ENCODE data around the gene ZMPSTE24.

The ZMPSTE24 gene

DNA sequence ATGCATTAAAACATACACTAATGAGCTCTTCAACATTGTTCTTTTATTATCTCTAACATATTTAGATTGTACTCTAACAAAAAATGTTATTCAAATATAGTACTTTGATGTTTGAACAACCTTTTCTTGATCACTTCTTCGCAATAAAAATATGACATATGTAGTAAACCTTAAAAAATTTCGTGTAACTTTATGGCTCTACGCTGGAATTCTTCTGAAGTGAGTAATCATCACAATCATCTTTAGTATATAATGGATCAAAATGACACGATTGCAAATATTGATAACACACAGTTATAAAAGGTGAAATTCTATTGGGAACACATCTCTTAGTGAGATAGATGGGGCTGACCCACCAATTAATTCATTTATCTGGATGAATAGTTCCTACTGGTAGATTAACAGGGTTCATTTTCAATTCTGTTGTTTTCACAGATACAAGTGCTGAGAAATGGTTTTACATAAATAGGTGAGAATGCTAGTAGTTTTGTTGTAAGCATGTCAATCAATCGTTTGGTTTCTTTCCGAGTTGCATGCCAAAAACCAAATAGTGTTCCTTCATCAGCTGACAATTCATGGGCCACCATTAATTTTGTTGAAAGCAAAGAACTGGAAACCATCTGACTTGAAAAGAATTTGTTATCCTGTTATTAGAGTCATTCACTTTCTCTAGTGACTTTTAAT is 1.5 kb upstream of the ZMPSTE24 start:
- TF ChIP-seq POLR2A (IDR thresholded peaks at IDR 0.05; ENCODE audit: low read depth, low read length) (no peak), POLR2AphosphoS5 (IDR thresholded peaks at IDR 0.05; ENCODE audit: low read depth, low read length) (no peak), TAF1 (IDR thresholded peaks at IDR 0.05; ENCODE audit: low read depth, low read length) (no peak)
- FAIRE-seq (no peak), DNase-seq (ENCODE audit: insufficient read length, low spot score) (no peak)

DNA sequence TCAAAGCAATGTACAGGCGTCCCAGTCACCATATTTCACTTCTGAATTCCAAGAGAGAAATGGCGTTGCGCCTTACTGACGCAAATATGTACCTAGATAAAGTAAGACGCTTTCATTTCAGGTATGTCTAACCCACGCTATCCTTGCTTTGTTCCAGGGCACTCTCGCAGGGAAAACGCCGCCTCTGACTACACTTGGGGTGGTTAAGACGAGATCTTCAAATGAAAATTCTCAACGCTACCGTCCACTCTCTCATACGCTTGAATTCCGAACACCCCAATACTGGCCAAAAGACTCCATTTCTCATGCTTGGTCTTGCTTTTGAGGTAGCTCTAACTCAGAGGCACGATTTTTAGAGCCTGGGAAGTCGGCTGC is 736 bp upstream of the ZMPSTE24 start:
- DNase-seq (ENCODE audit: insufficient read length, low spot score) (no peak), FAIRE-seq (no peak)
- TF ChIP-seq POLR2A (IDR thresholded peaks at IDR 0.05; ENCODE audit: low read depth, low read length) (peak; percentile 75), POLR2AphosphoS5 (IDR thresholded peaks at IDR 0.05; ENCODE audit: low read depth, low read length) (no peak)

DNA sequence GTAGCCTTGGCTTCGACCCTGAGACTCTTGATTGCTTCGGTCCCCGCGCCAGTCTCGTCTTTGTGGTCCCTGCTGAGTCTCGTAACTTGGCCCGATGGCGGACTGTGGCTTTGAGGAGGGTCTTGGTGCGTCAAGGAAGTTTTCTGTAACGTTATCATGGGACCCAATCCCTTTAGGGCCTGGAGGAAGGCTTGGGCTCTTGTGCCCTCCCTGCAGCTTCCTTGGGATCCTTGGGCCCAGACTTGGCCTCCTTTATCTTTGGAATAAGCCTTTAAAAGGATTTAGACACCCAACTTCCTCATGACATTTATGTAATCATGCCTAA is 371 bp downstream of the ZMPSTE24 start:
- DNase-seq (ENCODE audit: insufficient read length, low spot score): no peak

DNA sequence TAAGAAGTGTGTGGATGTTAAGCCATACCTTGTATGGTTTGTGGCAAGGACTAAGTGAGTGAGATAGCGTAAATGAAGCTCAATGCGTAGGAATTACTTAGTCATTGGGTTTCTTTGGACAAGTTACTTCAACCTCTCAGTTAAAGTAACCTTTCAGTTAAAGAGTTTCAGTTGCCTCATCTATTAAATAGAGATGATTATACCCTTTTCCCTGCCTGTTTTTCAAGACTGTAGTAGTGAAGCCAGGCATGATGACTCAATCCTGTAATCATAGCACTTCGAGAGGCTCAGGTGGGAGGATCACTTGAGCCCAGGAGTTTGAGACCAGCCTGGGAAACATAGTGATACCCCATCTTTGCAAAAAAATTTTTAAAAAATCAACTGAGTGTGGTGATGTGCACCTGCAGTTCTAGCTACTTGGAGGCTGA is 6.3 kb downstream of the ZMPSTE24 start:
- FAIRE-seq (no peak), DNase-seq (ENCODE audit: insufficient read length, low spot score) (no peak)
- TF ChIP-seq POU2F2 (IDR thresholded peaks at IDR 0.05; ENCODE audit: low read depth, low read length) (no peak), PAX5 (IDR thresholded peaks at IDR 0.05; ENCODE audit: insufficient read depth, low read length, severe bottlenecking) (no peak), TAF1 (IDR thresholded peaks at IDR 0.05; ENCODE audit: low read depth, low read length) (no peak), POLR2A (IDR thresholded peaks at IDR 0.05; ENCODE audit: low read depth, low read length) (no peak), POLR2AphosphoS5 (IDR thresholded peaks at IDR 0.05; ENCODE audit: low read depth, low read length) (no peak), SPI1 (IDR thresholded peaks at IDR 0.05; ENCODE audit: low read depth, low read length) (no peak)

More for the DNA sequence above, 371 bp downstream of the ZMPSTE24 start:
- TF ChIP-seq POLR2AphosphoS5 (IDR thresholded peaks at IDR 0.05; ENCODE audit: low read depth, low read length) (no peak), PAX5 (IDR thresholded peaks at IDR 0.05; ENCODE audit: insufficient read depth, low read length, severe bottlenecking) (no peak), TAF1 (IDR thresholded peaks at IDR 0.05; ENCODE audit: low read depth, low read length) (no peak), SPI1 (IDR thresholded peaks at IDR 0.05; ENCODE audit: low read depth, low read length) (no peak), POU2F2 (IDR thresholded peaks at IDR 0.05; ENCODE audit: low read depth, low read length) (no peak), POLR2A (IDR thresholded peaks at IDR 0.05; ENCODE audit: low read depth, low read length) (no peak)
- no peak for FAIRE-seq

DNA sequence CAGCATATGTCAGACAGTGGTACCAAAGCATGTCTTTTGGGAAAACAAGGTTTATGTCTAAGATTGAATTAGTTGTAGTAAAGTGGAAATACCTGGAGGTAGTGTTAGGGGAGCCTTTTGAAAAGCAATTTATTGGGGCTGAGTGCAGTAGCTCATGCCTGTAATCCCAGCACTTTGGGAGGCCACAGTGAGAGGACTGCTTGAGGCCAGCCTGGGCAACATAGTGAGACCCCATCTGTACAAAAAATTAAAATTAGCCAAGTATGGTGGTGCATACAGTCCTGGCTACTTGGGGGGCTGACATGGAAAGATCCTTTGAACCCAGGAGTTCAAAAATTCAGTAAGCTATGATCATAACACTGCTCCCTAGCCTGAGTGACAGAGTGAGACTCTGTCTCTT is 7.3 kb downstream of the ZMPSTE24 start:
- no peak for DNase-seq (ENCODE audit: insufficient read length, low spot score)
- TF ChIP-seq POU2F2 (IDR thresholded peaks at IDR 0.05; ENCODE audit: low read depth, low read length) (no peak), PAX5 (IDR thresholded peaks at IDR 0.05; ENCODE audit: insufficient read depth, low read length, severe bottlenecking) (no peak), TAF1 (IDR thresholded peaks at IDR 0.05; ENCODE audit: low read depth, low read length) (no peak)

DNA sequence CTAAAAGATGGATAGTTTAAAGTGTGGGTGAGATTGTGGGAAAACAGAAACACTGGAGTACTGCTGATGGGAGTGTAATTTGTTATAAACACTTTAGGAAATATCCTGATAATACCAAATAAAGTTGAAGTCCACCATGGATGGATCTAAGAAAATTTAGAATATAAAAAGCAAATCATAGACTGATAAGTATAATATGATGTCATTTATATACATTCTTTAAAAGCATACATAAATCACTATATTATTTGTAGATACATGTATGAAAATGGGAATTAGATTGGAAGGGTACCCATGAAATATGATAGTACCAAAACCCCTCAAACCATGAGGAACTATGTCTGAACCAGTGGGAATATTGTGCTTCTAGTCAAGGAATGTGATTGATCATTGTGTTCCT is 7.9 kb downstream of the ZMPSTE24 start:
- TF ChIP-seq PAX5 (IDR thresholded peaks at IDR 0.05; ENCODE audit: insufficient read depth, low read length, severe bottlenecking) (no peak), TAF1 (IDR thresholded peaks at IDR 0.05; ENCODE audit: low read depth, low read length) (no peak), POLR2A (IDR thresholded peaks at IDR 0.05; ENCODE audit: low read depth, low read length) (no peak), POLR2AphosphoS5 (IDR thresholded peaks at IDR 0.05; ENCODE audit: low read depth, low read length) (no peak), SPI1 (IDR thresholded peaks at IDR 0.05; ENCODE audit: low read depth, low read length) (no peak), POU2F2 (IDR thresholded peaks at IDR 0.05; ENCODE audit: low read depth, low read length) (no peak)
- DNase-seq (ENCODE audit: insufficient read length, low spot score): no peak
- no peak for FAIRE-seq

More for the DNA sequence above, 7.3 kb downstream of the ZMPSTE24 start:
- no peak for FAIRE-seq

DNA sequence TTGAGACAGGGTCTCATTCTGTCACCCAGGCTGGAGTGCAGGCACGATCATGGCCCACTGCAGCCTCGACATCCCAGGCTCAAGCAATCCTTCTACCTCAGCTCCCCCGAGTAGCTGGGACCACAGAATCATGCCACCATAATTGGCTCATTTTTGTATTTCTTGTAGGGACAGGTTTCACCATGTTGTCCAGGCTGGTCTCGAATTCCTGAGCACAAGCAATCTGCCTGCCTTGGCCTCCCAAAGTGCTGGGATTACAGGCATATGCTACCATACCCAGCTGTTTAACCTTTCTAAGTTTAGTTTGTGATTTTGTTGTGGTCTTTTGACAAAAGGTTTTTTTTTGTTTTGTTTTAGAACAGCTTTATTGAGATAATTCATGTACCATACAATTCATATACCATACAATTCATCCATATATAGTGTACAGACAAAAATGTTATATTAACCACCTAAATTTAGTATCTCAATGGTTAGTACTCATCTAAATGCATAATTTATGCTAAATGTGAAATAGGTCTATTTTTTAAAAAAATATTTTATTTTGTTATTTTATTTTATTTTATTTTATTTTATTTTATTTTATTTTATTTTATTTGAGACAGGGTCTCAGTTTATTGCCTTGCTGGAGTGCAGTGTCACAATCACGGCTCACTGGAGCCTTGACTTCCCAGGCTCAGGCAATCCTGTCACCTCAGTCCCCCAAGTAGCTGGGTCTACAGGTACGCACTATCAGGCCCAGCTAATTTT is 8.9 kb downstream of the ZMPSTE24 start:
- FAIRE-seq: no peak
- TF ChIP-seq TAF1 (IDR thresholded peaks at IDR 0.05; ENCODE audit: low read depth, low read length) (no peak), POLR2A (IDR thresholded peaks at IDR 0.05; ENCODE audit: low read depth, low read length) (no peak), SPI1 (IDR thresholded peaks at IDR 0.05; ENCODE audit: low read depth, low read length) (no peak), POLR2AphosphoS5 (IDR thresholded peaks at IDR 0.05; ENCODE audit: low read depth, low read length) (no peak), POU2F2 (IDR thresholded peaks at IDR 0.05; ENCODE audit: low read depth, low read length) (no peak), PAX5 (IDR thresholded peaks at IDR 0.05; ENCODE audit: insufficient read depth, low read length, severe bottlenecking) (no peak)
- no peak for DNase-seq (ENCODE audit: insufficient read length, low spot score)

DNA sequence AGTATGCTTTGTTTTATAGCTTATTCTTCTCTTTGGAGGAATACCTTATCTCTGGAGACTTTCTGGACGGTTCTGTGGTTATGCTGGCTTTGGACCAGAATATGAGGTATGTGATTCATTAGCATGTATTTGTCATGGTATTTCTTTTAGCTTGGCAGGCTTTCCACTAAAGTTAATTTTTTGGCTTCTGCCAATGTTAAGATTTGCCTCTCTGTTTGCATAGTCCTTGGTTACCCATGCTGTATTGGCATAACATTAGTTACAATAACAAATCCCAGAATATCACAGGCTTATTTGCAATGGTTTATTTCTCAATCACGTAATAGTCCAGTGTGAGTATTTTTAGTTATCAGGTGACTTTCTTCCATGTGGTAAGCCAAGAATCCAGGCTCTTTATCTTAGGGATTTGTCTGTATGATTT is 9.7 kb downstream of the ZMPSTE24 start:
- FAIRE-seq (no peak), DNase-seq (ENCODE audit: insufficient read length, low spot score) (no peak)
- TF ChIP-seq TAF1 (IDR thresholded peaks at IDR 0.05; ENCODE audit: low read depth, low read length): no peak
- TF ChIP-seq POU2F2 (IDR thresholded peaks at IDR 0.05; ENCODE audit: low read depth, low read length): no peak
- TF ChIP-seq PAX5 (IDR thresholded peaks at IDR 0.05; ENCODE audit: insufficient read depth, low read length, severe bottlenecking): no peak
- no peak for TF ChIP-seq SPI1 (IDR thresholded peaks at IDR 0.05; ENCODE audit: low read depth, low read length)
- no peak for TF ChIP-seq POLR2A (IDR thresholded peaks at IDR 0.05; ENCODE audit: low read depth, low read length)
- no peak for TF ChIP-seq POLR2AphosphoS5 (IDR thresholded peaks at IDR 0.05; ENCODE audit: low read depth, low read length)

DNA sequence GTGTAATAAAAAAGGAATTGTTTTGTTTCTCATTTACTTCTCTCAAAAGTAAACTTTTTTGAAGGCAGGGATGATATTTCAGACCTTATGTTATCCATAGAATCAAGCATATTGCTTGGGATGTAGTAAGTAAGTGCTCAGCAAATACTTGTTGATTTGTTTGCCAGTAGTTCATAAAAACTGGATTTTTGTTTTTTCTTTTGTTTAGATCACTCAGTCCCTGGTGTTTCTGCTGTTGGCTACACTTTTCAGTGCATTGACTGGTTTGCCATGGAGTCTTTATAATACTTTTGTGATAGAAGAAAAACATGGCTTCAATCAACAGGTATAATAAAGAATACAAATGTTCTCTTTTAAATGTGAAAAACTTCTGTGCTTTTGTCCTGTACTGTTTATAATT is 10.2 kb downstream of the ZMPSTE24 start:
- DNase-seq (ENCODE audit: insufficient read length, low spot score) (no peak), FAIRE-seq (no peak)
- TF ChIP-seq POLR2AphosphoS5 (IDR thresholded peaks at IDR 0.05; ENCODE audit: low read depth, low read length): no peak

DNA sequence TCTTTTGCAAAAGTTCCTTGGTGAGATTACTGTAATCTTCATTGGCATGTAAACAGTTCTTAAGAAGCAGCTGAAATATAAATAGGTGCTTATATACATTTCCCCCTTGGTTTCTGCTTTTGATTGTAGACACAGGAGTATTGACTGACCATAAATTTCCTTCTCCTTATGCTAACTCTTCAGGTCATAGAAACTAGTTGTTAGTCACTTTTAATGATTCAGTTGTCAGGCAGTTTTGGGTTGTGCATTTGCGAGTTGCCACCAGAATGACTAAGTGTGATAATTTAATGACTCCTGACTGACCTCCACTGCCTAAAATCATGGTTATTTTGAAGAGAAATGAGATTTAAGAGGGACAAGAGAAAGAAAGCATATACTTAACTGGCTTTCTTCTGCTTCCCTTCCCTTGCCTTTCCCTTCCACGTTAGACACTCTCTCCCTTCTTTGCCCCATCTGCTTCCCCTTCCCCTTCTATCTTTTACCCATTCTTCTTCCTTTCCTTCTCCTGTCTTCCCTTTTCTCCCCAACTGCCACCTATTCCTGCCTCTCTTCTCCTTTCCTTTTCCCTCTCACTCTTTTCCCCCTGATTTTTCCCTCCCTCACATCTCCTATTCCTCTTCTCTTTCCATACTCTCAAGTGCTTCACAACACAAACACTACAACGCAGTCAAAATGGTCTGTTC is 12.3 kb downstream of the ZMPSTE24 start:
- DNase-seq (ENCODE audit: insufficient read length, low spot score) (no peak), FAIRE-seq (peak; percentile 43)
- no peak for TF ChIP-seq TAF1 (IDR thresholded peaks at IDR 0.05; ENCODE audit: low read depth, low read length)
- no peak for TF ChIP-seq POLR2AphosphoS5 (IDR thresholded peaks at IDR 0.05; ENCODE audit: low read depth, low read length)
- TF ChIP-seq SPI1 (IDR thresholded peaks at IDR 0.05; ENCODE audit: low read depth, low read length): no peak
- TF ChIP-seq POLR2A (IDR thresholded peaks at IDR 0.05; ENCODE audit: low read depth, low read length): no peak
- TF ChIP-seq PAX5 (IDR thresholded peaks at IDR 0.05; ENCODE audit: insufficient read depth, low read length, severe bottlenecking): no peak
- TF ChIP-seq POU2F2 (IDR thresholded peaks at IDR 0.05; ENCODE audit: low read depth, low read length): no peak
